ENCODE results near the gene CHD3.

GRCh38 chr17:7930841-7931631 is 42.4 kb downstream of the CHD3 start:
- no peak for TF ChIP-seq CTCF (conservative IDR thresholded peaks at IDR 0.05; ENCODE audit: low read length)
- no peak for TF ChIP-seq EZH2phosphoT487 (IDR thresholded peaks at IDR 0.05; ENCODE audit: borderline replicate concordance)

All from Loucy (cell line).